Neuronal stem cell (in vitro differentiated cells): ENCODE results near the gene HID1.

Source experiments
- DNase-seq: peaks from one replicate; pipeline ENCODE4 v3.0.0-alpha.2; 2013; ENCODE audit warnings: low spot score
- H2AFZ ChIP-seq: one replicate; pipeline ENCODE4 v1.6.1; 2013; ENCODE audit warnings: mild to moderate bottlenecking, low read length, inconsistent platforms
- H2AK5ac ChIP-seq: 2 replicates; pipeline ENCODE4 v1.6.1; 2013; ENCODE audit warnings: low read depth, mild to moderate bottlenecking, inconsistent platforms, low read length, moderate library complexity, mixed read lengths
- H2BK120ac ChIP-seq: 2 replicates; pipeline ENCODE4 v1.6.1; 2013; ENCODE audit warnings: low read depth, mild to moderate bottlenecking, inconsistent platforms, low read length, moderate library complexity, mixed read lengths
- H2BK12ac ChIP-seq: one replicate; pipeline ENCODE4 v1.6.1; 2013; ENCODE audit warnings: low read length, inconsistent platforms
- H2BK15ac ChIP-seq: 2 replicates; pipeline ENCODE4 v1.6.1; 2013; ENCODE audit warnings: mild to moderate bottlenecking, low read length, inconsistent platforms, mixed read lengths
- H2BK5ac ChIP-seq: one replicate; pipeline ENCODE4 v1.6.1; 2013; ENCODE audit warnings: inconsistent platforms, mild to moderate bottlenecking, low read length, moderate library complexity
- H3K14ac ChIP-seq: one replicate; pipeline ENCODE4 v1.6.1; 2013; ENCODE audit warnings: low read length, inconsistent platforms
- H3K18ac ChIP-seq: 2 replicates; pipeline ENCODE4 v1.6.1; 2013; ENCODE audit warnings: low read length, inconsistent platforms
- H3K23ac ChIP-seq: 2 replicates; pipeline ENCODE4 v1.6.1; 2013; ENCODE audit warnings: low read depth, mild to moderate bottlenecking, mixed read lengths, low read length, inconsistent platforms; ENCODE audit not compliant: poor library complexity
- H3K27ac ChIP-seq: replicated peaks from 3 replicates; pipeline ENCODE4 v1.5.1; 2013; ENCODE audit warnings: low read length, inconsistent platforms
- H3K27me3 ChIP-seq, 3 experiments: 2 replicates each; pipeline ENCODE4 v1.6.1; 2013; ENCODE audit warnings: low read length in 3 of 3, mild to moderate bottlenecking in 2 of 3, inconsistent platforms in 1 of 3, low read depth in 1 of 3, mixed read lengths in 1 of 3, moderate library complexity in 1 of 3; ENCODE audit not compliant: control insufficient read depth in 3 of 3, insufficient read depth in 3 of 3
- H3K36me3 ChIP-seq, 2 donors: replicated peaks in 1 of 2; 2 replicates each; pipeline ENCODE4 v1.6.1; 2013; ENCODE audit warnings: low read length in 2 of 2; ENCODE audit not compliant: control insufficient read depth in 2 of 2, insufficient read depth in 2 of 2
- H3K4ac ChIP-seq: 2 replicates; pipeline ENCODE4 v1.6.1; 2013; ENCODE audit warnings: inconsistent platforms, mild to moderate bottlenecking, low read length, moderate library complexity
- H3K4me1 ChIP-seq, 2 donors: 1 replicate in 1 of 2; 2 replicates in 1 of 2; pipeline ENCODE4 v1.6.1; 2013; ENCODE audit warnings: low read length in 2 of 2, low read depth in 1 of 2; ENCODE audit not compliant: control insufficient read depth in 2 of 2, insufficient read depth in 1 of 2
- H3K4me2 ChIP-seq: one replicate; pipeline ENCODE4 v1.6.1; 2013; ENCODE audit warnings: mild to moderate bottlenecking, low read length, inconsistent platforms; ENCODE audit not compliant: insufficient read depth, poor library complexity, severe bottlenecking
- H3K4me3 ChIP-seq, 2 donors: 2 replicates each; pipeline ENCODE4 v1.5.1; 2013; ENCODE audit warnings: low read length in 2 of 2, mild to moderate bottlenecking in 2 of 2, inconsistent platforms in 1 of 2, moderate library complexity in 1 of 2
- H3K79me1 ChIP-seq: one replicate; pipeline ENCODE4 v1.6.1; 2013; ENCODE audit warnings: low read depth, mild to moderate bottlenecking, inconsistent platforms, low read length, moderate library complexity
- H3K9ac ChIP-seq: one replicate; pipeline ENCODE4 v1.6.1; 2013; ENCODE audit warnings: mild to moderate bottlenecking, low read depth, low read length, inconsistent platforms; ENCODE audit not compliant: poor library complexity
- H3K9me3 ChIP-seq, 2 donors: replicated peaks in 1 of 2; 2 replicates each; pipeline versions ENCODE3 to v1.6.1; 2013; ENCODE audit warnings: low read length in 2 of 2, mild to moderate bottlenecking in 2 of 2, inconsistent platforms in 1 of 2, low read depth in 1 of 2, mixed read lengths in 1 of 2, moderate library complexity in 1 of 2; ENCODE audit not compliant: control insufficient read depth in 2 of 2, insufficient read depth in 1 of 2
- H4K8ac ChIP-seq: one replicate; pipeline ENCODE4 v1.6.1; 2013; ENCODE audit warnings: low read depth, mild to moderate bottlenecking, inconsistent platforms, low read length, moderate library complexity
- H4K91ac ChIP-seq: one replicate; pipeline ENCODE4 v1.6.1; 2013; ENCODE audit warnings: low read length, low read depth, mild to moderate bottlenecking, inconsistent platforms; ENCODE audit not compliant: poor library complexity
- WGBS, 2 donors: extraction: QIAGEN DNeasy Blood & Tissue Kit; methylation state at CpG; one replicate each; pipeline ENCODE4 v1.1.7; 2013; ENCODE audit warnings: missing lambda C conversion rate in 2 of 2, mixed read lengths in 1 of 2; ENCODE audit not compliant: insufficient read length in 2 of 2, insufficient replicate concordance in 1 of 2; ENCODE audit errors: extremely low coverage in 2 of 2; 5-methylcytosine and 5-hydroxymethylcytosine counted together

Gene HID1

DNA sequence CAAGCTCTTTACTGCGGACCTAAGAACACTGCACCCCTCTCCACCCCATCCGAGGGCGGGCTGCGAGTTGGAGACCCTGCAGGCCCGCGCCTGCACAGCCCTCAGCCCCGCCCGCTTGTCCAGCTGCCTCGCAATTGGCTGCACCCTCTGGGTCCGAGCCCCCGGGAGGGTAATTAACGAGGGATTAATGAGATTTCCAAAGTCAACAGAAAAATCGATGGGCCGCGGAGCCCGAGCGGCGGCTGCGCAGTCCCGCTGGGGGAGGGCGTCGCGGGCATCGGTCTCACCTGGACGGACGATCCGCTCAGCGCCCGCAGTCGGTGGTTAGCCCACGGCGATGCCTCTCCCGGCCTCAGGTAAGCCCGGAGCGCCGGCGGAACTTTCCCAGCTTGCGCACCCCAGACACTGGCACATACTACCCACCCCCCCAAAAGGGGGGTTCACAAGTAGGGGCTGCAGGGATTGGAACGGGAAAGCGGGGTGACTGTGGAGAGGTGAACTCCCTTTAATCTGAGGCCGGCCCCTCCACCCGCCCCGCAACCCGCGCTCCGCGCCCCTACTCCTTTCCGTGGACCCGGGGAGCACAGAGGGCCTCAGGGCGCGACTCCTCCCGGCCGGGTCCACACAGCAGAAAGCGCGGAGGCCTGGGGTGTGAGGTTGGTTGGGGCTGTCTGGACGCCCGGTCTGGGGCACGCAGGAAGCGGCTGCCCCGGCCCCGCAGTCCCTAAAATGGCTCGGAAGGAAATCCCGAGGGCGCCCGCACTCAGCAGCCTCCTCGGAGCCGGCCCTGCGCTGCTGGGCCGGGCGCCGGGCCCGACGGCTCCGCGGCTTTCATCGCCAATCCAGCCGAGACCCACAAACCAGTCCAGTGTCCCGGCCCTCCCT is 36.7 kb downstream of the HID1 start, which contains the start of gene OTOP3:
TSS of gene OTOP3 (plus strand) at position 314 of the 885 bp plus-strand sequence. CDS start at position 338, 24 bp downstream.
- Histone ChIP-seq H3K23ac (peak within 1 kb of the TSS; percentile 55), H3K4me3 (no peak within 1 kb of the TSS), H3K4me2 (peak within 1 kb of the TSS; percentile 25), H3K27me3 (peaks cover 19 to 92% (median 58%) of the 10 kb centered on the region in 3 experiments), H2BK120ac (no peak within 1 kb of the TSS), H2BK15ac (no peak within 1 kb of the TSS), H2AFZ (no peak within 1 kb of the TSS), H3K36me3 (no peaks in the 10 kb centered on the region), H2BK5ac (no peak within 1 kb of the TSS), H4K8ac (no peak within 1 kb of the TSS), H3K14ac (peak within 1 kb of the TSS; percentile 89), H2BK12ac (no peak within 1 kb of the TSS), H4K91ac (no peak within 1 kb of the TSS), H3K4ac (no peak within 1 kb of the TSS), H3K9me3 (peaks cover 0 to 1% of the 10 kb centered on the region in 2 donors), H3K27ac (no peak within 1 kb of the TSS), H2AK5ac (no peak within 1 kb of the TSS), H3K18ac (peak within 1 kb of the TSS; percentile 8), H3K4me1 (peaks cover 0 to 6% of the 10 kb centered on the region in 2 donors), H3K9ac (no peak within 1 kb of the TSS), H3K79me1 (peaks cover under 1% of the 10 kb centered on the region)
- no peak for DNase-seq
- no CpG with 5 or more reads among the region's 78 CpGs for WGBS, 2 donors

DNA sequence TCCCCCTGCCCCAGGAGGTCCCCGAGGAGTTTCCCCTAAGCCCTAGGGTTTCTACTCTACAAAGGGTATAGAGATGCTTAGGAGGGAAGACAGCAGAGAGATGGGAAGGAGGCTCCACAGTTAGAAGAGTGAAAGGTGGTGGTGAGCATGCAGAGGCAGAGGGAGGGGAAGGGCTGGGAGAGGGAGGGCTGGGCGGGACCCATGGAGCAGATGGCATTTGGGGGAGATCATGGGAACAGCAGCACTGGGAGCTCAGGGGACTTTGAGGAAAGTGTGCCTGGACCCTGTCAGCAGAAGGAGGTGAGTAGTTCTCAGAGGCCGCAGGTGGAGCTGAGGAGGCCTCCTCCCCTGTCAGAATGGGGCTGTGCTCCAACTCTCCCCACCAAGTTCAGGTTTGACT is 37.5 kb downstream of the HID1 start:
- Histone ChIP-seq H3K4ac (no peak overlapping the region), H3K27me3 (peaks cover 19 to 93% (median 58%) of the 10 kb centered on the region in 3 experiments), H2AK5ac (no peak overlapping the region), H2BK120ac (no peak overlapping the region), H2BK5ac (no peak overlapping the region), H4K8ac (no peak overlapping the region), H3K18ac (no peak overlapping the region), H3K14ac (peak overlapping the region; percentile 21), H3K4me1 (peaks cover 0 to 6% of the 10 kb centered on the region in 2 donors), H3K27ac (no peak overlapping the region), H3K4me2 (no peak overlapping the region), H3K4me3 (no peak overlapping the region), H2BK12ac (no peak overlapping the region), H2AFZ (no peak overlapping the region), H2BK15ac (no peak overlapping the region), H3K23ac (peak overlapping the region; percentile 55), H3K79me1 (peaks cover 3% of the 10 kb centered on the region), H3K9ac (no peak overlapping the region), H3K9me3 (peaks cover 0 to 1% of the 10 kb centered on the region in 2 donors), H4K91ac (no peak overlapping the region), H3K36me3 (no peaks in the 10 kb centered on the region)
- no CpG with 5 or more reads among the region's 3 CpGs for WGBS, 2 donors
- DNase-seq: no peak

DNA sequence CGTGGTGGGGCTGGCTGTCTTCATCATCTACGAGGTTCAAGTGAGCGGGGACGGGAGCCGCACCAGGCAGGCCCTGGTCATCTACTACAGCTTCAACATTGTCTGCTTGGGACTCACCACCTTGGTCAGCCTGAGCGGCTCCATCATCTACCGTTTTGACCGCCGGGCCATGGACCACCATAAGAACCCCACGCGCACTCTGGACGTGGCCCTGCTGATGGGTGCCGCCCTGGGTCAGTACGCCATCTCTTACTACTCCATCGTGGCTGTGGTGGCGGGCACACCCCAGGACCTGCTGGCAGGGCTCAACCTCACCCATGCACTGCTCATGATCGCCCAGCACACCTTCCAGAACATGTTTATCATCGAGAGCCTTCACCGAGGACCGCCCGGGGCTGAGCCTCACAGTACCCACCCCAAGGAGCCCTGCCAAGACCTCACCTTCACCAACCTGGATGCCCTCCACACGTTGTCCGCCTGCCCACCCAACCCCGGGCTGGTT is 42.0 kb downstream of the HID1 start:
- no peak overlapping the region for H2BK5ac ChIP-seq
- H2BK12ac ChIP-seq: peak overlapping the region; percentile 51
- no peak for DNase-seq
- H3K23ac ChIP-seq: no peak overlapping the region
- H3K14ac ChIP-seq: peak overlapping the region; percentile 58
- H4K91ac ChIP-seq: no peak overlapping the region
- H2AK5ac ChIP-seq: peak overlapping the region; percentile 58
- H3K9ac ChIP-seq: no peak overlapping the region
- peaks cover 3% of the 10 kb centered on the region for H3K79me1 ChIP-seq
- H3K9me3 ChIP-seq: peaks cover 0 to 1% of the 10 kb centered on the region in 2 donors
- H2BK120ac ChIP-seq: no peak overlapping the region
- no peaks in the 10 kb centered on the region for H3K36me3 ChIP-seq
- H3K4ac ChIP-seq: no peak overlapping the region
- peak overlapping the region; percentile 51 for H3K18ac ChIP-seq
- no peak overlapping the region for H2BK15ac ChIP-seq
- WGBS, 2 donors: no CpG with 5 or more reads among the region's 24 CpGs
- H3K4me1 ChIP-seq: peaks cover 0 to 6% of the 10 kb centered on the region in 2 donors
- no peak overlapping the region for H4K8ac ChIP-seq
- H3K4me2 ChIP-seq: no peak overlapping the region
- H3K4me3 ChIP-seq: peak overlapping the region in 1 of 2 donors; percentile 36
- peaks cover 8 to 88% (median 45%) of the 10 kb centered on the region in 3 experiments for H3K27me3 ChIP-seq
- no peak overlapping the region for H2AFZ ChIP-seq
- no peak overlapping the region for H3K27ac ChIP-seq

DNA sequence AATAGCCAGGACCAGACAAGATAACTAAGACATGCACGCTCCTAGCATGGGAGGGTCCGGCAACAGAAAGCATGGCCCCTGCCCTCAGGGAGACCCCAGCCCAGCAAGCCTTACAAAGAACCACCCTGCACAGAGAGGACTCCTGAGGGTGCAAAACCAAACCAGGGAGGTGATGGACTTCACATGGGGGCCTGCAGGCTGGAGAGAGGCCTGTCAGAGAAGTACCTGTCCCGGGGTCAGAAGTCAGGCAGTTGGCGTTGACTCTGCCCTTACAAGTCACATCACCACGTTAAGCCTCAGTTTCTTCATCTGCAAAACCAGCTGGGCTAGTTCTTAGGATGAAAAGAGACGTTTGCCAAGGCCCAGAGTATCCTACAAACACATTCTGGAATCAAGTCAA is 43.8 kb downstream of the HID1 start:
- no peak overlapping the region for H3K4me2 ChIP-seq
- H3K4ac ChIP-seq: no peak overlapping the region
- H3K27me3 ChIP-seq: peaks cover 20 to 88% (median 49%) of the 10 kb centered on the region in 3 experiments
- H4K8ac ChIP-seq: no peak overlapping the region
- H2BK12ac ChIP-seq: no peak overlapping the region
- no peak overlapping the region for H3K14ac ChIP-seq
- no peak overlapping the region for H2BK120ac ChIP-seq
- H2AFZ ChIP-seq: no peak overlapping the region
- no peak overlapping the region for H2BK5ac ChIP-seq
- DNase-seq: no peak
- no peak overlapping the region for H3K18ac ChIP-seq
- no peak overlapping the region for H4K91ac ChIP-seq
- H3K79me1 ChIP-seq: peaks cover 3% of the 10 kb centered on the region
- WGBS, 2 donors: no CpG with 5 or more reads among the region's 6 CpGs
- no peaks in the 10 kb centered on the region for H3K36me3 ChIP-seq
- no peak overlapping the region for H3K4me3 ChIP-seq
- no peak overlapping the region for H3K9ac ChIP-seq
- no peak overlapping the region for H3K23ac ChIP-seq
- peaks cover 0 to 3% of the 10 kb centered on the region in 2 donors for H3K9me3 ChIP-seq
- peaks cover 0 to 4% of the 10 kb centered on the region in 2 donors for H3K4me1 ChIP-seq
- H2BK15ac ChIP-seq: no peak overlapping the region
- no peak overlapping the region for H3K27ac ChIP-seq
- H2AK5ac ChIP-seq: no peak overlapping the region
